Ascending aorta (tissue), 2 donors: ENCODE data around the gene LEPROT. TPM values are rescaled to one million over a fixed set of nuclear protein-coding genes. Genes with fewer than 3 reads are reported as not detected.

Experiments
- DNase-seq, 2 donors: peaks; one replicate each; pipeline ENCODE4 v3.0.0-alpha.2; 2019; ENCODE audit warnings: low spot score in 2 of 2
- H3K27ac ChIP-seq, 2 donors: fragments of 200-600 bp; sonication (generic); one replicate each; pipeline ENCODE4 v1.5.1; 2016 to 2017; ENCODE audit warnings: mild to moderate bottlenecking in 1 of 2
- H3K27me3 ChIP-seq: fragments of 200-600 bp; sonication (generic); one replicate; pipeline ENCODE4 v1.5.1; 2017
- H3K36me3 ChIP-seq, 2 donors: fragments of 200-600 bp; sonication (generic); one replicate each; pipeline ENCODE4 v1.5.1; 2016
- H3K4me1 ChIP-seq, 2 donors: fragments of 200-600 bp; sonication (generic); one replicate each; pipeline ENCODE4 v1.5.1; 2016 to 2017; ENCODE audit warnings: mild to moderate bottlenecking in 1 of 2
- H3K4me3 ChIP-seq, 2 donors: fragments of 200-600 bp; sonication (generic); one replicate each; pipeline ENCODE4 v1.5.1; 2016 to 2017; ENCODE audit warnings: mild to moderate bottlenecking in 1 of 2
- H3K9me3 ChIP-seq, 2 donors: fragments of 200-600 bp; sonication (generic); one replicate each; pipeline ENCODE4 v1.5.1; 2016
- CTCF ChIP-seq, 3 experiments: fragments of 200-600 bp in 2 of 3; fragments of 450-650 bp in 1 of 3; sonication (generic) in 2 of 3; IDR thresholded peaks; one replicate each; pipeline ENCODE4 v1.5.1; 2016 to 2019; ENCODE audit warnings: antibody characterized with exemption in 3 of 3, mild to moderate bottlenecking in 1 of 3, moderate library complexity in 1 of 3
- intact Hi-C: fragments of 100-400 bp; cut with DNase I; formaldehyde crosslinking; loops from one replicate; pipeline ENCODE4 v1.15.1; 2023
- total RNA-seq: library from RNA; depleted of rRNA; stranded (reverse); fragments of >200 nt; gene quantifications from one replicate; pipeline ENCODE4 v1.1.0, GENCODE V29; 2016

The LEPROT gene
- total RNA-seq, 1 donor from 2014 or later = 312 TPM

DNA sequence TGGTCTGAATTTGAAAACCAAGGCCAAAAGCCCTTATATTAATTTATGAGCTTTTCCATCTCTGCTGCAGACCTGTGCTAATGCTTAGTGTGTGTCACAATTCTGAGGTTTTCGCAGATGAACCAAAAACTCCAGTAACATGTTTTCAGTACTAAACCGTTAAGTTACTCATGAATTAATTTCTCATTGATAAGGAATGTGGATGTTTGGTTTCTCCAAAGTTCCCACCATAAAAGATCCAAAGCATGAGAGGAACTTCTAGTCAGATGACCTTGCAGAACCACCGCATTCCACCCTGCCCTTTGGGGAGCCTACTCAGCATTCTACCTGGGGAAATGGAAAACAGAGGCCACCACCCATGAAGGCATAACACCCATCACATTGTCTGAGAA lies 7.5 kb upstream of the LEPROT start:
- no peak overlapping the region for H3K4me3 ChIP-seq
- DNase-seq = no peak
- intact Hi-C loops = no loop called here

GRCh38 chr1:65414538-65414937 lies 5.9 kb upstream of the LEPROT start:
- no peak overlapping the region for H3K4me3 ChIP-seq
- intact Hi-C loops = no loop called here
- no peaks in the 10 kb centered on the region for H3K27me3 ChIP-seq
- no peak overlapping the region for H3K27ac ChIP-seq
- no peak for TF ChIP-seq CTCF (IDR thresholded peaks at IDR 0.05)
- no peaks in the 10 kb centered on the region for H3K9me3 ChIP-seq
- H3K4me1 ChIP-seq = no peaks in the 10 kb centered on the region
- no peaks in the 10 kb centered on the region for H3K36me3 ChIP-seq
- DNase-seq = no peak

More for the DNA sequence above, 7.5 kb upstream of the LEPROT start:
- H3K9me3 ChIP-seq = no peaks in the 10 kb centered on the region
- no peaks in the 10 kb centered on the region for H3K4me1 ChIP-seq
- no peaks in the 10 kb centered on the region for H3K27me3 ChIP-seq
- no peaks in the 10 kb centered on the region for H3K36me3 ChIP-seq
- H3K27ac ChIP-seq = no peak overlapping the region
- TF ChIP-seq CTCF (IDR thresholded peaks at IDR 0.05) = no peak

- no peak overlapping the region for H3K27ac ChIP-seq
- no peak for DNase-seq
Measured at GRCh38 chr1:65416767-65417166, 3.7 kb upstream of the LEPROT start.

DNA sequence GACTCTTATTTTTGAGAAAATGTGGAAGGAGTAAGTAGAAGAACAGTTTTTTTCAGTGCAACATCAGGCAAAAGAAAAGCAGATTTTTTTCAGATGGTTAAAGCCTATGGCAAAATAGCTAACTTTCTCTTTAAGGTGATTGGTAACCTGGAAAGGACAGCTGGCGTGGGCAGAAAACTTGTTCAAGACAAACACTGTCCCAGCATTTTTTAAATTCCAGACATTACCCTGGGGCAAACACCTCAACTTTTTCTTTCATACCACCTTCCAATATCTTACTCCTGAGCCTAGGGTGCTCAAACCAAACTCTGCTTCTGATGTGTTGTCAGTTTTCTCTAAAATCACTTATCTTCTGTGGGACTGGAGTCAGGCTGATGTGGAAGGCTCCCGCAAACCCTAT lies 2.7 kb upstream of the LEPROT start:
- no peak for DNase-seq
- Histone ChIP-seq H3K4me1 (peaks cover 4 to 8% of the 10 kb centered on the region in 2 donors), H3K36me3 (no peaks in the 10 kb centered on the region), H3K27me3 (no peaks in the 10 kb centered on the region), H3K27ac (no peak overlapping the region), H3K4me3 (no peak overlapping the region), H3K9me3 (no peaks in the 10 kb centered on the region)
- no peak for TF ChIP-seq CTCF (IDR thresholded peaks at IDR 0.05)
- intact Hi-C loops = no loop called here

More at GRCh38 chr1:65416767-65417166, 3.7 kb upstream of the LEPROT start:
- H3K9me3 ChIP-seq = no peaks in the 10 kb centered on the region
- intact Hi-C loops = no loop called here
- TF ChIP-seq CTCF (IDR thresholded peaks at IDR 0.05) = no peak
- no peaks in the 10 kb centered on the region for H3K4me1 ChIP-seq
- no peaks in the 10 kb centered on the region for H3K36me3 ChIP-seq
- H3K4me3 ChIP-seq = no peak overlapping the region
- no peaks in the 10 kb centered on the region for H3K27me3 ChIP-seq

- Histone ChIP-seq H3K4me3 (no peak overlapping the region), H3K4me1 (peaks cover 4 to 9% of the 10 kb centered on the region in 2 donors), H3K9me3 (no peaks in the 10 kb centered on the region), H3K27me3 (no peaks in the 10 kb centered on the region), H3K27ac (peak overlapping the region in 1 of 2 donors; percentile 82), H3K36me3 (no peaks in the 10 kb centered on the region)
- intact Hi-C loops = no loop called here
- DNase-seq = no peak
- no peak for TF ChIP-seq CTCF (IDR thresholded peaks at IDR 0.05)
Measured at GRCh38 chr1:65418522-65419185, 1.8 kb upstream of the LEPROT start.
